Stimulated activated CD8-positive, alpha-beta memory T cell treated with anti-CD3 and anti-CD28 coated beads, Interleukin-15, amount 100 ng/mL, for 4 hours (primary cell): Measurements from ENCODE around the gene PLA2G4D.

Source experiments
- DNase-seq, 2 donors: peaks; one replicate each; pipeline ENCODE4 v3.0.0-alpha.2; 2020; ENCODE audit warnings: low read depth in 2 of 2

Gene PLA2G4D

GRCh38 chr15:42094512-42094963 lies at the start of gene PLA2G4D:
Gene PLA2G4D (minus strand): TSS chr15:42094562. CDS start chr15:42094459, 103 bp downstream.
- DNase-seq: no peak

- no peak for DNase-seq
Observed at GRCh38 chr15:42143356-42143755, 49.0 kb upstream of the PLA2G4D start.

- DNase-seq: no peak
Observed at GRCh38 chr15:42141795-42142667, 47.7 kb upstream of the PLA2G4D start.

- no peak for DNase-seq
Observed at GRCh38 chr15:42141246-42141645, 46.9 kb upstream of the PLA2G4D start.

- no peak for DNase-seq
Observed at GRCh38 chr15:42140383-42141070, 46.2 kb upstream of the PLA2G4D start.

- DNase-seq: no peak
Observed at GRCh38 chr15:42139596-42139995, 45.2 kb upstream of the PLA2G4D start.

GRCh38 chr15:42138968-42139386 lies 44.6 kb upstream of the PLA2G4D start:
- no peak for DNase-seq

GRCh38 chr15:42138411-42138810 lies 44.0 kb upstream of the PLA2G4D start:
- no peak for DNase-seq

GRCh38 chr15:42137461-42138261 lies 43.3 kb upstream of the PLA2G4D start:
- DNase-seq: no peak

GRCh38 chr15:42136513-42136912 lies 42.2 kb upstream of the PLA2G4D start:
- no peak for DNase-seq

- no peak for DNase-seq
Observed at GRCh38 chr15:42135351-42135750, 41.0 kb upstream of the PLA2G4D start.

GRCh38 chr15:42134617-42135245 lies 40.4 kb upstream of the PLA2G4D start:
- no peak for DNase-seq

- no peak for DNase-seq
Observed at GRCh38 chr15:42133886-42134502, 39.6 kb upstream of the PLA2G4D start.

GRCh38 chr15:42133356-42133755 lies 39.0 kb upstream of the PLA2G4D start:
- no peak for DNase-seq

- no peak for DNase-seq
Observed at GRCh38 chr15:42131826-42132806, 37.8 kb upstream of the PLA2G4D start.

GRCh38 chr15:42131006-42131405 lies 36.6 kb upstream of the PLA2G4D start:
- DNase-seq: no peak

GRCh38 chr15:42130246-42130986 lies 36.1 kb upstream of the PLA2G4D start:
- DNase-seq: no peak

- DNase-seq: no peak
Observed at GRCh38 chr15:42129364-42129763, 35.0 kb upstream of the PLA2G4D start.

GRCh38 chr15:42128476-42128875 lies 34.1 kb upstream of the PLA2G4D start:
- DNase-seq: no peak
